Measurements from ENCODE around the gene ZCCHC2. TPM values are rescaled to one million over a fixed set of nuclear protein-coding genes. Genes with fewer than 3 reads are reported as not detected.

ZCCHC2 gene
- polyA plus RNA-seq, 1 donor (not counting 4 experiments of a cell fraction or from before 2014, with no cell fraction given) = 12.9 TPM

GRCh38 chr18:62509779-62510178 is 13.0 kb upstream of the ZCCHC2 start:
- Histone ChIP-seq H3K36me3 (ENCODE audit: control insufficient read depth in 2 of 2, extremely low read depth in 1 of 2, insufficient read depth in 2 of 2, low read length in 2 of 2) (no peaks in the 10 kb centered on the region), H3K4me1 (ENCODE audit: control insufficient read depth, extremely low read depth, insufficient read depth, low read length) (peaks cover 5% of the 10 kb centered on the region), H3K27ac (ENCODE audit: control insufficient read depth, insufficient read depth, low read length) (no peak overlapping the region), H2AFZ (ENCODE audit: control insufficient read depth, low read length) (no peak overlapping the region), H3K9me3 (ENCODE audit: control insufficient read depth, low read depth, low read length) (no peaks in the 10 kb centered on the region), H3K27me3 (ENCODE audit: control insufficient read depth, extremely low read depth, insufficient read depth, low read length) (no peaks in the 10 kb centered on the region), H3K4me3 (ENCODE audit: control insufficient read depth in 2 of 3, extremely low read depth in 1 of 3, insufficient read depth in 2 of 3, low read depth in 1 of 3, low read length in 3 of 3) (no peak overlapping the region), H3K9me1 (ENCODE audit: control insufficient read depth, extremely low read depth, insufficient read depth, low read length) (no peaks in the 10 kb centered on the region), H3K79me2 (ENCODE audit: control insufficient read depth, insufficient read depth, low read length) (no peaks in the 10 kb centered on the region), H4K20me1 (ENCODE audit: control insufficient read depth, extremely low read depth, insufficient read depth, low read length) (no peaks in the 10 kb centered on the region), H3K4me2 (ENCODE audit: control insufficient read depth, extremely low read depth, insufficient read depth, low read depth, low read length) (no peak overlapping the region), H3K9ac (ENCODE audit: control insufficient read depth, extremely low read depth, insufficient read depth, low read length) (no peak overlapping the region)
- TF ChIP-seq EZH2 (IDR thresholded peaks at IDR 0.05; ENCODE audit: low read length) = no peak
- no peak for TF ChIP-seq CTCF (optimal IDR thresholded peaks at IDR 0.05 in 1 of 3, IDR thresholded peaks at IDR 0.05 in 1 of 3, conservative IDR thresholded peaks at IDR 0.05 in 1 of 3; ENCODE audit: extremely low read depth in 1 of 3, insufficient read depth in 2 of 3, low read length in 3 of 3)
- dilution Hi-C loops (cut with MboI; ENCODE audit: extremely low pct_ligation_motif_present, low sequenced_read_pairs) = no loop called here
- DNase-seq (ENCODE audit: low read depth, low spot score) = no peak
- FAIRE-seq = no peak

GRCh38 chr18:62510789-62511188 is 12.0 kb upstream of the ZCCHC2 start:
- Histone ChIP-seq H3K9me1 (ENCODE audit: control insufficient read depth, extremely low read depth, insufficient read depth, low read length) (no peaks in the 10 kb centered on the region), H3K9ac (ENCODE audit: control insufficient read depth, extremely low read depth, insufficient read depth, low read length) (no peak overlapping the region), H3K4me3 (ENCODE audit: control insufficient read depth in 2 of 3, extremely low read depth in 1 of 3, insufficient read depth in 2 of 3, low read depth in 1 of 3, low read length in 3 of 3) (no peak overlapping the region), H3K27me3 (ENCODE audit: control insufficient read depth, extremely low read depth, insufficient read depth, low read length) (no peaks in the 10 kb centered on the region), H3K4me1 (ENCODE audit: control insufficient read depth, extremely low read depth, insufficient read depth, low read length) (peaks cover 3% of the 10 kb centered on the region), H2AFZ (ENCODE audit: control insufficient read depth, low read length) (no peak overlapping the region), H3K4me2 (ENCODE audit: control insufficient read depth, extremely low read depth, insufficient read depth, low read depth, low read length) (no peak overlapping the region), H3K27ac (ENCODE audit: control insufficient read depth, insufficient read depth, low read length) (no peak overlapping the region), H3K79me2 (ENCODE audit: control insufficient read depth, insufficient read depth, low read length) (no peaks in the 10 kb centered on the region), H4K20me1 (ENCODE audit: control insufficient read depth, extremely low read depth, insufficient read depth, low read length) (no peaks in the 10 kb centered on the region), H3K9me3 (ENCODE audit: control insufficient read depth, low read depth, low read length) (no peaks in the 10 kb centered on the region), H3K36me3 (ENCODE audit: control insufficient read depth in 2 of 2, extremely low read depth in 1 of 2, insufficient read depth in 2 of 2, low read length in 2 of 2) (no peaks in the 10 kb centered on the region)
- no peak for DNase-seq (ENCODE audit: low read depth, low spot score)
- TF ChIP-seq EZH2 (IDR thresholded peaks at IDR 0.05; ENCODE audit: low read length) (no peak), CTCF (optimal IDR thresholded peaks at IDR 0.05 in 1 of 3, IDR thresholded peaks at IDR 0.05 in 1 of 3, conservative IDR thresholded peaks at IDR 0.05 in 1 of 3; ENCODE audit: extremely low read depth in 1 of 3, insufficient read depth in 2 of 3, low read length in 3 of 3) (no peak)
- dilution Hi-C loops (cut with MboI; ENCODE audit: extremely low pct_ligation_motif_present, low sequenced_read_pairs) = no loop called here
- FAIRE-seq = no peak
